ENCODE measurements around the gene APOL6. TPM values are rescaled to one million over a fixed set of nuclear protein-coding genes. Genes with fewer than 3 reads are reported as not detected.

Gene APOL6
- total RNA-seq, 1 donor from 2014 or later, result 6.4 TPM

- Histone ChIP-seq H3K36me3 (no peaks in the 10 kb centered on the region), H3K4me1 (peaks cover 11 to 14% of the 10 kb centered on the region in 2 donors), H3K27ac (no peak overlapping the region), H3K4me3 (no peak overlapping the region), H3K27me3 (no peaks in the 10 kb centered on the region), H3K9me3 (no peaks in the 10 kb centered on the region)
- intact Hi-C loops (cut with DNase I), result no loop called here
- TF ChIP-seq, protein P1, sequence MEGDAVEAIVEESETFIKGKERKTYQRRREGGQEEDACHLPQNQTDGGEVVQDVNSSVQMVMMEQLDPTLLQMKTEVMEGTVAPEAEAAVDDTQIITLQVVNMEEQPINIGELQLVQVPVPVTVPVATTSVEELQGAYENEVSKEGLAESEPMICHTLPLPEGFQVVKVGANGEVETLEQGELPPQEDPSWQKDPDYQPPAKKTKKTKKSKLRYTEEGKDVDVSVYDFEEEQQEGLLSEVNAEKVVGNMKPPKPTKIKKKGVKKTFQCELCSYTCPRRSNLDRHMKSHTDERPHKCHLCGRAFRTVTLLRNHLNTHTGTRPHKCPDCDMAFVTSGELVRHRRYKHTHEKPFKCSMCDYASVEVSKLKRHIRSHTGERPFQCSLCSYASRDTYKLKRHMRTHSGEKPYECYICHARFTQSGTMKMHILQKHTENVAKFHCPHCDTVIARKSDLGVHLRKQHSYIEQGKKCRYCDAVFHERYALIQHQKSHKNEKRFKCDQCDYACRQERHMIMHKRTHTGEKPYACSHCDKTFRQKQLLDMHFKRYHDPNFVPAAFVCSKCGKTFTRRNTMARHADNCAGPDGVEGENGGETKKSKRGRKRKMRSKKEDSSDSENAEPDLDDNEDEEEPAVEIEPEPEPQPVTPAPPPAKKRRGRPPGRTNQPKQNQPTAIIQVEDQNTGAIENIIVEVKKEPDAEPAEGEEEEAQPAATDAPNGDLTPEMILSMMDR (IDR thresholded peaks at IDR 0.05), result no peak
- peak in 1 of 2 donors; percentile 59 for DNase-seq (ENCODE audit: low spot score in 2 of 2)
These were observed 5.9 kb upstream of the APOL6 start for GRCh38 chr22:35642305-35642741.

DNA sequence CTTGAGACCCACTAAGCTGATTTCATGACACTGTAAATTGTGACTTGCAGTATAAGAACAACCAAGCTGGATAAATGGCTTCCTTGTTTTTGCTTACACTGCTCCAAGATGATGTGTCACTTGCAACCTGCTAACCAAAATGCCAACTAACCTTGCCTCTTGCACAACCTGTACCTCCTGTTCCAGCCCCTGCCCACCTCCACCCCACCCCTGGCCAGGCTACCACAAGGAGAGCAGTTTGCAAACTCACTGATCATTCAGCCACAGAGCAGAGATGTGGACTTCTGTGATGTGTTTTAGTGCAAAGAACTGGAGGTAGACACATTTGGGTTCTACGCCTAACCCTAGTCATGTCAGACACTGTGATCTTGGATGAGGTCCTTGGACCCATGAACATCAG is 4.3 kb upstream of the APOL6 start:
- H3K36me3 ChIP-seq, result no peaks in the 10 kb centered on the region
- H3K27ac ChIP-seq, result no peak overlapping the region
- H3K9me3 ChIP-seq, result no peaks in the 10 kb centered on the region
- peaks cover 3 to 5% of the 10 kb centered on the region in 2 donors for H3K4me1 ChIP-seq
- TF ChIP-seq, protein P1 (IDR thresholded peaks at IDR 0.05), result no peak
- intact Hi-C loops (cut with DNase I), result no loop called here
- no peak overlapping the region for H3K4me3 ChIP-seq
- peak in 1 of 2 donors; percentile 43 for DNase-seq (ENCODE audit: low spot score in 2 of 2)
- no peaks in the 10 kb centered on the region for H3K27me3 ChIP-seq

GRCh38 chr22:35645646-35646045 is 2.6 kb upstream of the APOL6 start:
- intact Hi-C loops (cut with DNase I), result no loop called here
- DNase-seq (ENCODE audit: low spot score in 2 of 2), result peak in 1 of 2 donors; percentile 60

GRCh38 chr22:35649026-35649553 is 844 bp downstream of the APOL6 start:
- peak overlapping the region; percentile 50 to 70 for H3K4me3 ChIP-seq
- peak overlapping the region; percentile 66 to 84 for H3K27ac ChIP-seq
- peaks cover 0 to 3% of the 10 kb centered on the region in 2 donors for H3K9me3 ChIP-seq
- intact Hi-C loops (cut with DNase I), result no loop called here
- no peaks in the 10 kb centered on the region for H3K27me3 ChIP-seq
- TF ChIP-seq, protein P1 (IDR thresholded peaks at IDR 0.05), result no peak
- H3K4me1 ChIP-seq, result peaks cover 4 to 5% of the 10 kb centered on the region in 2 donors
- H3K36me3 ChIP-seq, result no peaks in the 10 kb centered on the region
- DNase-seq (ENCODE audit: low spot score in 2 of 2), result peak in 1 of 2 donors; percentile 50

More at GRCh38 chr22:35645646-35646045, 2.6 kb upstream of the APOL6 start:
- TF ChIP-seq, protein P1 (IDR thresholded peaks at IDR 0.05), result no peak
- Histone ChIP-seq H3K36me3 (no peaks in the 10 kb centered on the region), H3K27ac (no peak overlapping the region), H3K9me3 (no peaks in the 10 kb centered on the region), H3K4me3 (no peak overlapping the region), H3K27me3 (no peaks in the 10 kb centered on the region), H3K4me1 (peaks cover 4 to 5% of the 10 kb centered on the region in 2 donors)

DNA sequence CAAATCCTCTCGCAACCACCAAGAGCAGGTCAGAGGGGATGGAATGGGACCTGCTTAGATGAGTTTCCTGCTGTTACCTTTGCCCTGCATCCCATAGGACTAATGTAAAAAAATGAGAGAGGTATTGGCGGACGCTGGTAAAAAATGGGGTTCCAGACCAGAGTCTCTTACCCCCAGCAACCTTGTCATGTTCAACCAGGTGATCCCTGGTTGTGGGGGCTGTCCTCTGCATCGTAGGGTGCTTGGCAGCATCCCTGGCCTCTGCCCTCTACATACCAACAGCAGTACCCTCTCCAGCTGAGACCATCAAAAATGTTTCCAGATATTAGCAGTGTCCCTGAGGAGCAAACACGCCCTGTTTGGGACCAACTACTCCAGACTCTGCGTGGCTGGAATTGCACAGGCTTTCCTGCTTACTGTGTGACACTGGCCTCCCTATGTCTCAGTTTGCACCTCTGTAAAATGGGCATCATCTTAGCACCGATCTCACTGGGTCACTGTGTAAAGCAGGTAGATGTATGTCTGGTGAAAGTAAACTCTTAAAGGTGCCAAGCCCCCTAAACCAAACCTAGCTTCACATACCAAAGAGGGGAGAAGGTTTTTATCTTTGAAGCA is 1.5 kb downstream of the APOL6 start:
- peaks cover 0 to 3% of the 10 kb centered on the region in 2 donors for H3K9me3 ChIP-seq
- peak in 1 of 2 donors; percentile 25 for DNase-seq (ENCODE audit: low spot score in 2 of 2)

More for the DNA sequence above, 1.5 kb downstream of the APOL6 start:
- no peaks in the 10 kb centered on the region for H3K36me3 ChIP-seq
- H3K27ac ChIP-seq, result peak overlapping the region in 1 of 2 donors; percentile 0
- H3K27me3 ChIP-seq, result no peaks in the 10 kb centered on the region
- intact Hi-C loops (cut with DNase I), result no loop called here
- peaks cover 4 to 5% of the 10 kb centered on the region in 2 donors for H3K4me1 ChIP-seq
- TF ChIP-seq, protein P1 (IDR thresholded peaks at IDR 0.05), result no peak
- peak overlapping the region in 1 of 2 donors; percentile 70 for H3K4me3 ChIP-seq

Measured in ascending aorta (tissue), 2 donors.